RCC 7860 (cell line): ENCODE results near the gene BHLHE23.
"Not testable (repeated sequence)": the region's sequence is repeated elsewhere in the genome, so short reads cannot be mapped to it uniquely, and the experiment has no call there.

ENCODE experiments used
- DNase-seq: peaks from one replicate; pipeline ENCODE4 v3.0.0-alpha.2; 2015; ENCODE audit warnings: low spot score
- FAIRE-seq: peaks from 2 replicates; lab custom pipeline; 2012; peaks lifted over from hg19 to GRCh38; lab: Jason Lieb, UNC

Gene BHLHE23

DNA sequence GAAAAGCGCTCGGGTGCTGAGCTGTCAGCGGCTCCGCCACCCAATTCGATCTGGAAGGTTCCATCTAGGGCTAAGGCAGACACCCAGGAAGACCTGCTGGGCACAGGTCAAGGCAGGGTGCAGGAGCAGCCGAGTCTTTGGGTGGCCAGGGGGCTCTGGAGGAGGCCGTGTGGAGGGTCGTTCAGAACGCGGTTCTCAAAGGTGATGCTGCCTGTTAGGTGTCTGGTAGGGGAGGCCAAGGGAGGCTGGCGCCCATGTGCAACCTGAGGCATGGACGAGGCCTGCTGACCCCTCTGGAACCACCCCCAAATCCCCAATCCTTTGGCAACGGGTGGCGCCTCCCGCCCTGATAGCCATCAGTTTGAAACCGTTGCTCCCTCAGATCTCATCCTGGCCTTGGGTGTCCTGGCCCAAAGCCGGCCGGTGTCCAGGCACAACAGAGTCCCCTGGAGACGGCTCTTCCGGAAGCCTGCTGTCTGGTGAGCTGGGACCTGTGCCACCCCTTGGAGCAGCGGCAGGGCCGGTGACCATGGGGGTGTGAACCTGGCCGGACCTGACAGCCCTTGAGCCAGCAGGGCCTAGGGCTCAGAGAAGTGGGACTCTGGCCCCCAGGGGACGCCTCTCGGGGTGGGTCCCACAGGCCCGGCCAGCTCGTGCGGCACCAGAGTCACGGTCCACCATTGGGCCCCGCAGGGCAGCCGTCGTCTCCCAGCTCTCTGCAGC, 43.7 kb downstream of the BHLHE23 start:
- FAIRE-seq (no peak), DNase-seq (no peak)

DNA sequence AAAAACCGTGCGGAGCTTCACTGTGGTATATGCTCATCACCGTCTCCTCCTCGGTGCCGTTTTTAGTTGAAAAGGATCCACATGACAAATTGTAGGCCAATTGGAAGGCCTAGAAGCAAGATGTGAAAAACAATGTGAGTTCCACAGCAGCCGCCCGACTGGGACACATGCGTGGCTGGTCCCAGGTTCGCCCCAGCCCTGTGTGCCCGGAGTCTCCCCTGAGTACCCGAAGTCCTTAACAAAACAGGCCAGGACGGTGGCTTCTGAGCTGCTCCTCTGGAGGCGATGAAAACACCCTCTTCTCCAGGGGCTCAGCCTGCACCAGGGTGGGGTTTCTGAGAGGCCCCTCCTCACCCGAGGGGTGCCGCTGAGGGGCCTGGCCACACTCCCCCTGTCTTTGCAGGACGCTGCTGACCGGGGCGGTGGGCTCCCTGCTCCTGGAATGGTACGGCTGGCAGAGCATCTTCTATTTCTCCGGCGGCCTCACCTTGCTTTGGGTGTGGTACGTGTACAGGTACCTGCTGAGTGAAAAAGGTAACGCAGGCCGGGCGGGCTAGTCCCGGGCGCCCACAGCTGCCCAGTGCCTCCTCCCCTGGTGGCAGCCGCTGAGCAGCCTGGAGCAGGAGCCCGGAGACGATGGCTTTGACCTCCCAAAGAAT, 44.4 kb downstream of the BHLHE23 start:
- FAIRE-seq (no peak), DNase-seq (no peak)

DNA sequence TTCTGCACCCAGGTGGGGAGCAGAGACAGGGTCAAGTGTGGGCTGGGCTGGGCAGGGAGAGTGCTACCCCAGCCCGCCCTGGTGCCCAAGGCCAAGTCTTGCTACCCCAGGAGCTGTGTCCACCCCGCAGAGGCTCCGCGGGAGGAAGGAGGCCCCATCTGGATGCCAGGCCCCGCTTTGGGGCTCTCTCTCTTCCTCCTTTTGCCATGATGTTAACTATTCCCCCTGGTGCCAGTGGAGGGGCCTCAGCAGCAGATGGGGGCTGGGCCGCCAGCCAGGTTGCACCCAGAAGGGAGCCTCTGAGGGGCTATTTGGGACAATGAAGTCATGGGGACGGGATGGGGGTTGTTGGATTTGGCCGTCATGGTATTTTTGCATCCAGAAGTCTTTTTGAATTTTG, 45.0 kb downstream of the BHLHE23 start:
- DNase-seq (no peak), FAIRE-seq (no peak)

DNA sequence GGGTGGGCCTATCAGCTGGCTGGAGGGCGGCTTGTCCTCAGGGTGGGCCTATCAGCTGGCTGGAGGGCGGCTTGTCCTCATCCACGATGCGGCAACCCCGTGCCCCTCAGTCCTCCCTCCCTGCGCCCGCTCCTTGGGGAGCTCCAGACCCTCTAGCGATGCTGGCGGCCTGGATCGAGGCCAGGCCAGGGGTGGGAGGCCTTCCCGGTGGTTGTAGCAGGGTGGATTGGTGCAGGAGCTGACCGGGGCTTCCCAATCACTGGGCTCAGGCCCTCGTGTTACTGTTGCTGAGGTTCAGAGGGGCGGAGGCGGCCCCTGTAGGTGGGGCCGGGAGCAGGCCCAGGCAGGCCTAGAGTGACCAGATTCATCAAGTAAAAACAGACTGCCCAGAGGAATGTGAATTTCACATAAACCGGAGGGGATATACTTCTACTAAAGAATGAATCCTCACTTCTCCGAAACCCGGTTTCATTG, 45.4 kb downstream of the BHLHE23 start:
- DNase-seq (no peak), FAIRE-seq (no peak)

DNA sequence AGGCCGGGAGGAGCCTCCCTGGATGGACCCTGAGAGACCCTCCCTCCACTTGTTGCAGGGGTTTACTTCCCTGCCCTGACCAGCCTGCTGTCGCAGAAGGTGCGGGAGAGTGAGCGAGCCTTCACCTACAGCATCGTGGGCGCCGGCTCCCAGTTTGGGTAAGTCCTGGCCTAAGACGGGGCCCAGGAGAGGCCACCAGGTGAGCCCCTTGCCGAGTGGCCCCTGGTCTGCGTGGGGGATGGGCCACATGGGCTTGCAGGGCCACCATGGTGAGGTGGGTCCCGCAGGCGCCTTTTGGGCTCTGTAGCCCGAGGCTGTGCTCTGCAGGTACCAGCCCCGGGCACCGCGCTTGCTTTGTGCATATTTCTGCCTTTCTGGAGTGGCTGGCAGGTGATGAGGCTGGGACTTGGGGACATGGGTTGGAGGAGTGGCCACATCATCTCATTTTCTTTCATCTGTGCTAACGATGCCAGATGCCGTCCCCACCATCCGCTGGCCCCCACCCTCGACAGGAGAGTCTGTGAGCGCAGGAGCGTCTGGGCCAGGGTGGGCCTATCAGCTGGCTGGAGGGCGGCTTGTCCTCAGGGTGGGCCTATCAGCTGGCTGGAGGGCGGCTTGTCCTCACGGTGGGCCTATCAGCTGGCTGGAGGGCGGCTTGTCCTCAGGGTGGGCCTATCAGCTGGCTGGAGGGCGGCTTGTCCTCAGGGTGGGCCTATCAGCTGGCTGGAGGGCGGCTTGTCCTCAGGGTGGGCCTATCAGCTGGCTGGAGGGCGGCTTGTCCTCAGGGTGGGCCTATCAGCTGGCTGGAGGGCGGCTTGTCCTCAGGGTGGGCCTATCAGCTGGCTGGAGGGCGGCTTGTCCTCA, 46.1 kb downstream of the BHLHE23 start:
- not testable (repeated sequence) for FAIRE-seq, DNase-seq

DNA sequence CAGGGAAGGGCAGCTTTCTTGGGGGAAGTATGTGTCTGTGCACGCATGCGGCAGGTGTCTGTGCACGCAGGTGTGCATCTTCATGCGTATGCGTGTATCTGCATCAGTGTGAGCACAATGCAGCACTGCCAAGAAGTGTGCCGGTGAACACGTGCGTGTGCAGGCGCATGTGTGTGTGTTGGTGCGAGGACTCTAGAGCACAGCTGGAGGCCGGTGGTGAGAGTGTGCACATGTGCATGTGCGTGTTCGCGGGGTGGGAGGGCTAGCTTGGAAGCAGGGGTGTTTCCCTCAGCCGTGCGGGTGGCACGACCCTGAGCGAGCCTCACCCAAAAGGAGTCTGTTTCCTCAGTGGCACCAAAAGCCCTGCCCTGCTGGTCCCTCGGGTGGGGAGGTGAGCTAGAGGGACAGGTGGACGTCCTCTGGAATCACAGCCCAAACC, 46.7 kb downstream of the BHLHE23 start:
- DNase-seq (no peak), FAIRE-seq (no peak)

DNA sequence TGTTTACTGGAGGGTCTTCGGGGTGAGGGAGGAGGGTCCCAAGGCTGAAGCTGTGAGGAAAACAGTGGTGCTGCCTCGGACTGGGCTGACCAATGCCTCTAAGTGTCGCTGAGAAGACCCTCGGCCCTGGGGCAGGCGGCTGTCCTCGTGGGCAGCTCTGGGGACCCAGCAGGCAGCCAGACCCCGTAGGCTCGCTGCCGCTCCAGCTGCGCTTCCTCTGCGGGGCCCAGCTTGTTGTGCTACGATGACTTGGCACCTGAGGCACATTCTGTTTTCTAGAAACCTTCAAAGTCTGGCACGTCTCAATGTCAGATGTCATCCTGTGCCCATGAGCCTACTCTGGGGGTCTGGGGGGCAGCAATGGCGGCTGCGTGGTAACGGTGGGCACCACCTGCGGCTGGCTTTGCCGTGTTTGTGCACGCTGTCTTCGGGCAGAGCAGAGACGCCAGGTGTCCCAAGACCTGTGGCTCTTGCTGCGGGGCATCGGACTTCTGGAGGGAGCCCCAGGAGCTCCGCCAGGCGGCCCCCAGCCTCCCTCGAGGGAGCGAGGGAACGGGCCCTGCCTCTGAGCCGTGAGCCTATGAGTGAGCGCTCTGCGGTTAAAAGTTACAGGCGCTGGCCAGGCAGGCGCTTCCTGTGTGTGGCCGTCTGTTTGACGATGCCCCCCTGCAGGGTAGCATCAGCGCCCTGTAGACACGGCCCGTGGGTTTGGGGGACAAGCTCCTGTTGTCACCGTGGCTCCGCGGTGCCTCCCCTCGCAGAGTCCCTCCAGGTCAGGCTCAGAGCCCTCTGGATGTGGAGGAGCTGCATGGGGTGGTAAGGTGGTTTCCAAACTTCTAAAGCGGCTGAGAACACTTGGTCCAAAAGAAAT, 47.4 kb downstream of the BHLHE23 start:
- no peak for DNase-seq

DNA sequence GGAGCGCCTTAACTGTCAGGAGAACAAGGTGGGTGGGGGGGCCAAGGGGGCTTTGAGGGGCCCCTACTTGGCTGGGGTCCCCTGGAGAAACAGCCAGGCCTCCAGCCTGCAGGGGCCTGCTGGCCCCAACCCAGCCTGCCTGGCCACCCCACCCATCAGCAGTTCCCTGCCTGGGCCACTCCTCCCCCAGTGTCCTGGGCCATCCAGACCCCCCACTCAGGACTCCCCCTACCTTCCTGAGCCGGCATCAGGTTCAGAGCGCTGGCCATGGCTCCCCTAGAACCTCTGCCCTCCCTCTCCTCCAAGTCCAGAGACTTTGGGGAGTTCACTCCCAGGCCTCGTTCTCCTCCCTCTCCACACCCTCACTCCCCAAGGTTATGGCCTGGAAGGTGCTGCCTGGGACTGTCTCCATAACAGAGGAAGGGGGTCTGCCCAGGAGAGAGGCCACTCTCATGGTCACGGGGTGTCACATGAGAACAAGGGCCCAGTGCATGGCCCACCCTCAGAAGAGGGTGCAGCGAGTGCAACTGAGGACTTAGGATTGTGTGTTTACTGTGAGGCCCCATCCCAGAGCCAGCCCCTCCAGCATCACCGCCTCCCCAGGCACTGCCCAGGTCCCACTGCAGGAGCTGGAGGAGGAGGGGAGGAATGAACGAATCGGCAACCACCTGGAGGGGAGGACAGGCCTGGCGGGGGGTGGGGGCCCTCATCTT, 48.2 kb downstream of the BHLHE23 start:
- DNase-seq (no peak), FAIRE-seq (no peak)

More for the DNA sequence above, 47.4 kb downstream of the BHLHE23 start:
- FAIRE-seq: no peak

DNA sequence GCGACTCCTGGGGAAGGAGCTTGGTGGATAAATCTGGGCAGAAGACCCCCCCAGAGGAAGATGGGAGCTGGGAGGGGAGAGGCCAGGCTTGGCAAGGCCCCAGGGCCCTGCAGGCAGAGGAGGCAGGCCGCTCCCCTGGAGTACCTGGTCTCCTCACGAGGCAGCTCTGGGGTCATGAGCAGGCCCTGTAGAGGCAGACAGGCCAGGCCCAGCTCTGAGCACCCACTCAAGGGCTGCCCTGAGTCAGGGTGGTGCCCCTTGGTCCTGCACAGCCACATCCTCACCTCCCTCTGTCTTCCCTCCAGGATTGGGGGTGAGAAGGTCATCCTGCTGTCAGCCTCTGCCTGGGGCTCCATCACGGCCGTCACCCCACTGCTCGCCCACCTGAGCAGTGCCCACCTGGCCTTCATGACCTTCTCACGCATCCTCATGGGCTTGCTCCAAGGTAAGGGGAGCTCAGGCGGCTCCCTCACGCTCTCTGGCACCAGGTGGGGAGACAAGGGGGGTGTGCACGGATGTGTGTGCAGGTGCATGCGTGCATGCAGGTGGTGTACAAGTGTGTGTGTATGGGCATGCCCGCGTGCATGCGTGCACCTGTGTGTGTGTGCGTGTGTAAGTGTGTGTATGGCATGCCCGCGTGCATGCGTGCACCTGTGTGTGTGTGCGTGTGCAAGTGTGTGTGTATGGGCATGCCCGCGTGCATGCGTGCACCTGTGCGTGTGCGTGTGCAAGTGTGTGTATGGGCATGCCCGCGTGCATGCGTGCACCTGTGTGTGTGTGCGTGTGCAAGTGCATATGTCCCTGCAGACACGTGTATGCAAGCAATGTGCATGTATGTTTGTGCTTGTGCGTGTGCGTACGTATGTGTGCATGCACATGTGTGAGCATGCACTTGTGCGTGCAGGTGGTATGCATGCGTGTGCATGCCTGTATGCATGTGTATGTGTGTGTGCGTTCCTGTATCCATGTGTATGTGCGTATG, 49.3 kb downstream of the BHLHE23 start:
- FAIRE-seq (no peak), DNase-seq (no peak)

DNA sequence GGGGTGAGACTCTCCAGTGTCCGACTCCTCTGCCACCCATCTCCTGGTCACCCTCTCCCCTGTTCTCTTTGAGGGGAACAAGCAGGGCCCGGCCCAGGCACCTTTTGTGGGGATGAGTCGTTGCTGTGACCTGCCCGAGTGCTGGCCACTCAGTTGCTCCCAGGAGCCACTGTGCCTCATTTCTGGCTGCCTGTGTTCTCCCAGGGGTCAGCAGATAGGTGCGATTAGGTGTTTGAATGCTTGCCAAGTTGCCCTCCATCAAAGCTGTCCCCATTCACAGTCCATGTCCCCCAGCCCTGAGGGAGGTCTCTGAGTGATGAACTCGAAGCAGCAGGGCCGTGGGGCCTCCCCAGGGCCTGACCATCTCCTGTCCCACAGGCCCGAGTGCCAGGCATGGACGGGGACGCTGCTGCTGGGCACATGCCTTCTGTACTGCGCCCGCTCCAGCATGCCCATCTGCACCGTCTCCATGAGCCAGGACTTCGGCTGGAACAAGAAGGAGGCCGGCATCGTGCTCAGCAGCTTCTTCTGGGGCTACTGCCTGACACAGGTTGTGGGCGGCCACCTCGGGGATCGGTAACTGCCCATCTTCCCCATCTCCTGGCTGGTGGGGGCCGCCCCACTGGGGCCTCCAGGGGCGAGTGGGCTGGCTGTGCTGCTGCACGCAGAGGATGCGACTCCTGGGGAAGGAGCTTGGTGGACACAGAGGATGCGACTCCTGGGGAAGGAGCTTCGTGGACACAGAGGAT, 50.2 kb downstream of the BHLHE23 start:
- FAIRE-seq (no peak), DNase-seq (no peak)
